Ovary (tissue), 9 donors: ENCODE results near the gene GTF2H1. TPM values are rescaled to one million over a fixed set of nuclear protein-coding genes. Genes with fewer than 3 reads are reported as not detected.

Experiments
- DNase-seq, 5 donors: peaks; one replicate each; pipeline ENCODE4 v3.0.0-alpha.2; 2019 to 2020
- H3K27ac ChIP-seq, 2 donors: fragments of 200-600 bp; one replicate each; pipeline versions ENCODE4 v1.5.1 to v1.8.0; 2019 to 2022
- H3K27me3 ChIP-seq: fragments of 200-600 bp; one replicate; pipeline ENCODE4 v1.8.0; 2022
- H3K36me3 ChIP-seq: fragments of 200-600 bp; sonication (generic); one replicate; pipeline ENCODE4 v1.5.1; 2019
- H3K4me1 ChIP-seq: one replicate; pipeline ENCODE4 v1.8.1; 2013; ENCODE audit warnings: mild to moderate bottlenecking, moderate library complexity; ENCODE audit not compliant: insufficient read depth
- H3K4me3 ChIP-seq: fragments of 200-600 bp; sonication (generic); one replicate; pipeline ENCODE4 v1.5.1; 2017
- H3K9me3 ChIP-seq, 2 donors: fragments of 200-600 bp in 1 of 2; sonication (generic) in 1 of 2; one replicate each; pipeline versions ENCODE4 v1.5.1 to v1.8.1; 2013 to 2019; ENCODE audit warnings: mild to moderate bottlenecking in 1 of 2, moderate library complexity in 1 of 2
- CTCF ChIP-seq, 3 donors: fragments of 450-650 bp in 2 of 3; fragments of 200-600 bp in 1 of 3; IDR thresholded peaks; one replicate each; pipeline versions ENCODE4 v1.5.1 to v1.8.0; 2016 to 2022; ENCODE audit warnings: antibody characterized with exemption in 3 of 3, mild to moderate bottlenecking in 1 of 3
- EP300 ChIP-seq: sonication (generic); formaldehyde crosslinking; IDR thresholded peaks from one replicate; pipeline ENCODE4 v1.6.1; 2017; ENCODE audit warnings: antibody characterized with exemption
- POLR2A ChIP-seq: fragments of 450-650 bp; IDR thresholded peaks from one replicate; pipeline ENCODE4 v1.6.1; 2017; ENCODE audit warnings: antibody characterized with exemption, mild to moderate bottlenecking, moderate library complexity
- WGBS, 3 donors: extraction: QIAGEN DNeasy Blood & Tissue Kit in 1 of 3; methylation state at CpG; one replicate each; pipeline versions ENCODE4 v1.1.5 to v1.1.7; 2013 to 2017; 5-methylcytosine and 5-hydroxymethylcytosine counted together
- intact Hi-C, 4 donors: fragments of 100-400 bp; cut with DNase I; formaldehyde crosslinking; loops; one replicate each; pipeline versions ENCODE4 v1.11.0 to v1.15.1; 2022 to 2023
- polyA plus RNA-seq, 2 donors: library from polyadenylated mRNA; stranded (reverse); fragments of 200-250 nt in 1 of 2; fragments of 350-450 nt in 1 of 2; fragmentation: Illumina TruSeq in 1 of 2; extraction: RNeasy Lipid Tissue Mini Kit (QIAGEN cat#74804) in 1 of 2; gene quantifications; one replicate each; pipeline ENCODE4 v1.2.3, GENCODE V29; 2013 to 2014
- total RNA-seq, 7 donors: library from RNA; depleted of rRNA in 2 of 7; stranded (reverse); fragments of >200 nt in 2 of 7; fragmentation: NEBNext Ultra II Directional in 3 of 7; extraction: Animal tissue kit (Norgen Biotek cat#: 25700) in 3 of 7; gene quantifications; one replicate each; pipeline versions ENCODE4 v1.1.0 to v1.2.4, GENCODE V29; 2016 to 2023
- donor health status: DM: no; HTN: no; CAD: no; lungs with moderate emphysema.
- donor health status: DM: no; HTN: no; CAD: no.
- donor health status: Bipolar disorder and iron deficiency.
- donor health status: DM: yes; HTN: yes; CAD: no.
- donor health status: DM: no; HTN: no; CAD: no.
- donor health status: DM: yes; HTN: yes; CAD: no.

Gene GTF2H1
- total and polyA plus RNA-seq, 9 donors: 23.9 to 48.3 (median 38.3) TPM

GRCh38 chr11:18324381-18324780, 2.0 kb downstream of the GTF2H1 start:
- intact Hi-C loops: loop anchor here in 3 of 4 donors (5.0 to 10.0 kb wide), 3 partner anchors 58 to 73 kb away; no protein-coding TSS in a partner anchor
- WGBS, 3 donors: 62 to 74% (median 66%) methylated on average over 1 of the region's 1 CpG
- TF ChIP-seq EP300 (no peak), POLR2A (no peak), CTCF (IDR thresholded peaks at IDR 0.05) (no peak)
- Histone ChIP-seq H3K27ac (no peak overlapping the region), H3K36me3 (no peaks in the 10 kb centered on the region), H3K4me1 (peaks cover 8% of the 10 kb centered on the region), H3K9me3 (no peaks in the 10 kb centered on the region), H3K27me3 (no peaks in the 10 kb centered on the region), H3K4me3 (no peak overlapping the region)
- no peak for DNase-seq

GRCh38 chr11:18329196-18329870, 7.0 kb downstream of the GTF2H1 start:
- no peak for TF ChIP-seq CTCF (IDR thresholded peaks at IDR 0.05)
- no peak for TF ChIP-seq EP300
- TF ChIP-seq POLR2A: no peak
- Histone ChIP-seq H3K27me3 (no peaks in the 10 kb centered on the region), H3K36me3 (no peaks in the 10 kb centered on the region), H3K27ac (no peak overlapping the region), H3K4me1 (peaks cover under 1% of the 10 kb centered on the region), H3K9me3 (no peaks in the 10 kb centered on the region), H3K4me3 (no peak overlapping the region)
- no peak for DNase-seq
- intact Hi-C loops: loop anchor here in 1 of 4 donors (10.0 kb wide), 1 partner anchor 55 kb away; no protein-coding TSS in a partner anchor
- 63 to 73% (median 71%) methylated on average over 5 of the region's 5 CpGs for WGBS, 3 donors

GRCh38 chr11:18330921-18331320, 8.6 kb downstream of the GTF2H1 start:
- H3K27ac ChIP-seq: no peak overlapping the region
- no peak overlapping the region for H3K4me3 ChIP-seq
- TF ChIP-seq EP300 (no peak), CTCF (IDR thresholded peaks at IDR 0.05) (no peak)
- no peaks in the 10 kb centered on the region for H3K4me1 ChIP-seq
- DNase-seq: no peak
- no peaks in the 10 kb centered on the region for H3K36me3 ChIP-seq
- 78 to 90% (median 84%) methylated on average over 6 of the region's 6 CpGs for WGBS, 3 donors
- no peaks in the 10 kb centered on the region for H3K9me3 ChIP-seq
- H3K27me3 ChIP-seq: no peaks in the 10 kb centered on the region
- intact Hi-C loops: no loop called here

- no peak overlapping the region for H3K27ac ChIP-seq
- H3K4me1 ChIP-seq: no peaks in the 10 kb centered on the region
- 67 to 81% (median 72%) methylated on average over 1 of the region's 1 CpG for WGBS, 3 donors
- no peaks in the 10 kb centered on the region for H3K9me3 ChIP-seq
- intact Hi-C loops: no loop called here
- no peaks in the 10 kb centered on the region for H3K36me3 ChIP-seq
- DNase-seq: no peak
- TF ChIP-seq EP300 (no peak), POLR2A (no peak), CTCF (IDR thresholded peaks at IDR 0.05) (no peak)
- H3K27me3 ChIP-seq: no peaks in the 10 kb centered on the region
- no peak overlapping the region for H3K4me3 ChIP-seq
Observed at GRCh38 chr11:18332302-18332701, 9.9 kb downstream of the GTF2H1 start.
